GM19395 (cell line): Measurements from ENCODE around the gene CIROP.
A peak's percentile ranks its signal among the peaks of the same experiment; 100 is the strongest.

Experiments used
- ATAC-seq: cut with Tn5 transposase; IDR thresholded peaks from one replicate; pipeline ENCODE4 v1.9.1; 2021; ENCODE audit warnings: mild to moderate bottlenecking, moderate library complexity; ENCODE audit not compliant: unreplicated experiment

Gene CIROP

GRCh38 chr14:23094666-23095195 lies 10.1 kb downstream of the CIROP start, which contains the start of gene ACIN1:
Gene ACIN1, minus strand, starts transcription at chr14:23095136. Its CDS starts 24 bp downstream, at chr14:23095112.
- ATAC-seq = peak; percentile 37

DNA sequence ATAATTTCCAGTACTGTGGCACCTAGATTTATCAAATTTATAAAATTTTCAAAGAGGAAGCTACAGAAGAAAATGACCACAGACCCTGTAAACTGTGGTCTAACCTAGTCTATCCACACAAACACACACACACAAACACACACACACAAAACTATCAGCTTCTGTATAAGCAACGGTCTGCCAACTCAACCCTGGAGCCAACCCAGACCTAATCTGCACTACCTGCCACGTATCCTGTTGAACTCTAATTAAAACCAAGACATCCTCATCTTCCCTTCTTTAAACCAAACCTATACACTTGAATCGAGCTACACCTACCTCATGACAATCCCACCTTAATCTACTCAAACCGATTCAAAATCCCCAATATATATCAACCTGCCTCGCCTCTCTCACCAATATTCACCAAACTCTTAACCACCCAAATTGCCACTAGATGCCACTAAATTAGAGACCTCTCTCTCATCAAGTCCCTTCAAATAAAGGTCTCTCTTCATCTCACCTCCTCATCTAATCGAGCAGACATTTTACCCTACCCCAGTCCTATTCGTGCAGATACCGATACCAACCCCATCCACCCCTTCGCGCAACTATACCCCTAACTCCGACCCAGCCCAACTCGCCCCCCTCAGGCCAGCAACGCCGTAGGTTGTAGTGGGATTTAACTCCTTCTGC lies 10.7 kb downstream of the CIROP start:
- ATAC-seq = no peak

- no peak for ATAC-seq
Measured at GRCh38 chr14:23093526-23093925, 11.3 kb downstream of the CIROP start.

DNA sequence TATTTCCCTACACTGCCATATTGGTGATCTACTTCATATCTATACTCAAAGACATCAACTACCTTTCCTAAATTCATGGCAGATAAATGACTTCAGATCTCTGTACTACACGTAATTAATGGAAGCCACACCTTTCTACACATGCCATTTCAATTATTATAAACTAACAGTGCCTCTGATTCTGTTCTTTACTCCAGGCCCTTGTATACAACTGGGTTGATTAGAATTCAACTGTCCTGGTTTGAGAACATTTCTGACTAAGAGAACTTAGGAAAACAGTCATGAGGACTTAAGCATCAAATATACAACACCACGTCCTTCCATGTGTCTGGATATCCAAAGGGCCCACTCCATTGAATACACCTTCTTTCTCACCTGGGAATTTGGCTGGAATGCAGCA lies 11.7 kb downstream of the CIROP start:
- no peak for ATAC-seq

GRCh38 chr14:23091294-23092225 lies 13.2 kb downstream of the CIROP start:
- ATAC-seq = no peak

DNA sequence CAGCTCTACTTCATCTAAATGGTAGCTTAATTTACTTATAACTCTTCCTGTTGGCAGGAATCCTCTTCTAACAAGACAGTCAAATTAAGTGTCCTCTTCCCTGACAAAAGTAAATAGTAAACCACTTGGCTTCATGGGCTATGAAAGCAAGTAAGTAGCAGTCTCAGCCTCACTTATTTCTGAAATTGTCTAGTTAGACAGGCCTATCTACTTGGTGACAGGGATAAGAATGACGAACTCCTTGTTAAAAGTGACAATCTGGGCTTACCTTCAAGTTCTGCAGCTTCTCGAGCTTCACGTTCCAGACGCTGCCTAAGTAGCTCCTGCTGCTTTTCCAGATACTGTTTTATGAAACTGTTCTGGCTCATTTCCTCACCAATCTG lies 14.5 kb downstream of the CIROP start:
- no peak for ATAC-seq

DNA sequence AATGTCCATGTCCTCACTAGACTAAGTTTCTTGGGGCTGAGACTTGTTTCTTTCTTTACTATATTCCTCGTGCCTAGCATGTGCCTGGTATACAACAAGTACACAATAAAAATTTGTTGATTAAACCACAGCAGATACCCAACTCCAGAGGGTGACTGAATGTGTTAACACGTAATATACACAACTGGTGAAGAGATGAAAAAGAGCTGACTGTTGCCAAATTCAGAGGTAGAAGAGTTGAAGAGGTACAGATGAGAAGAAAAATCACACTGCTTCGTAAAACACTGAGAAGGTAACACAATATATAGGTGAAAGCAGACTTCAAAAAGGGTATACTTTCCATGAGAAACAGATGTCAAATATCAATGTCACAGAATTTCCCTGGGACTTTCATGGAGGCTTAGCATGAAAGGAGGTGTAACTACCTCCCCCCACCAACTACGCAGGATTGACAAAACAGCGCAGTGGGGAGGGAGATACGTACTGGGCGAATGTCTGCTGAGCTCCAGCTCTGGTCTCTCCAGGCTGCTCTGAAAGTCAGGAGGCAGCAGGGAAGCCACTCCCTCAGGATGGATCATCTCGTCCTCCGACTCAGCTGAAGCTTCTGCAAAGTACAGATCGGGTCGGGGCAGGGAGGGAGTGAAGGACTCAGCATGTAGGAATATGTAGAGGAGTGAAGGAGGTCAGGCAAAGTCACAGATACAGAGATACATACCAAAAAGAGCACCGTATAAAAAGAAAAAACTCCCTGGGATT lies 15.1 kb downstream of the CIROP start:
- ATAC-seq = no peak

- no peak for ATAC-seq
Measured at GRCh38 chr14:23086565-23086964, 18.2 kb downstream of the CIROP start.

DNA sequence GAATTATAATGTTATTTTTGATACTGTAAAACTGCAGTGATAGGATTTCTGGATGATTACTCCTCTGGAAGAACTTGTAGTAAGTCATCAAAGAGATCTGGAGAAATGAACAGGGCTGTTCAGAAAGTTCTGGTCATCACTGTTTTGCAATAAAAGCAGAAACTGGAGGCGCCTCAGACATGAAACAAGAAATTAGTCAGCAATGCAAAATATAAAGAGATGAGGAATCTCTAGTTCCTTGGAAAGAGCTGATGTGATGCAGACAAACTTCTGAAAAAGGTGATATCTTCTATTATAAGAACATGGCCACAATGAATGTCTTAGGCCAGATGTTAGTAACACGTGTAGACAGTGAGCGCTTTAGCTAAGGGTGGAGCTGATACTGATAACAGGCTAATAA lies 19.3 kb downstream of the CIROP start:
- ATAC-seq = no peak

DNA sequence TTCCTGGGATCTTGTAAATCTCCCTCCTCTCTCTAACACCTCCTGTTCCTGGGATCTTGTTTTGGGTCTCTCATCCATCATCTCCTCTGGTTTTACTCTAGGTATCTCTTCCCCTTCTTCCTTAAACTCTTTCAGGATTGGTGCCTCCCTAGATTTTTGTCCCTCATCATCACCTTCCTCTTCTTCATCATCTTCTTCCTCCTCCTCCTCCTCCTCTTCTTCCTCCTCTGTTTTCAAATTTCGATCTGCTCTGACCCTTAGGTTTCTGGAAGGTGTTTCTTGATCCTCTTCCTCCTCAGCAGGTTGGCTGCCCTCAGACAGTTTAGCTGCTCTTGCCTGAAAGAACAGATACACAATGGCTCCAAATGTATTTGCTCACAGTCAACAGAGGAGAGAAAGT lies 24.3 kb downstream of the CIROP start:
- ATAC-seq = no peak

DNA sequence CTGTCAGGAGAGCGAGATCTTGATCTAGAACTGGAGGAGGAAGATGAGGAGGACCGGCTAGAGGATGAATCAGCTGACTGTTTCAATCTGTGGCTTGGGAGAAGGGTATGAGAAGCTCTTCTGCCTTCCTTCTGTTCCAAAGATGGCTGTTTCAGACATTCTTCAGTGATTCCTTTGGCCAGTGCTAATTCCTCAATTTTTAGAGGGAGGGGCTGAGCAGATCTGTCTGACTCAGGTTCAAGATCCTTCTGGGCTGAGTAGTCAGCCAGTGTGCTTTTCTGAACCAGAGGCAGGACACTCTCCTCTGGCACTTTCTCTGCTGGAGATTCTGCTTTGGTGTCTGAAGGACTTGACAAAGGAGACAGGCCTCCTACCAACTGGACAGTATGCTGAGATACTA lies 25.1 kb downstream of the CIROP start:
- no peak for ATAC-seq

- ATAC-seq = no peak
Measured at GRCh38 chr14:23078692-23079116, 26.1 kb downstream of the CIROP start.

- ATAC-seq = no peak
Measured at GRCh38 chr14:23077962-23078361, 26.8 kb downstream of the CIROP start.

GRCh38 chr14:23076785-23077408 lies 27.9 kb downstream of the CIROP start:
- no peak for ATAC-seq

- ATAC-seq = no peak
Measured at GRCh38 chr14:23074906-23075305, 29.9 kb downstream of the CIROP start.

GRCh38 chr14:23071921-23072539 lies 32.8 kb downstream of the CIROP start:
- no peak for ATAC-seq

DNA sequence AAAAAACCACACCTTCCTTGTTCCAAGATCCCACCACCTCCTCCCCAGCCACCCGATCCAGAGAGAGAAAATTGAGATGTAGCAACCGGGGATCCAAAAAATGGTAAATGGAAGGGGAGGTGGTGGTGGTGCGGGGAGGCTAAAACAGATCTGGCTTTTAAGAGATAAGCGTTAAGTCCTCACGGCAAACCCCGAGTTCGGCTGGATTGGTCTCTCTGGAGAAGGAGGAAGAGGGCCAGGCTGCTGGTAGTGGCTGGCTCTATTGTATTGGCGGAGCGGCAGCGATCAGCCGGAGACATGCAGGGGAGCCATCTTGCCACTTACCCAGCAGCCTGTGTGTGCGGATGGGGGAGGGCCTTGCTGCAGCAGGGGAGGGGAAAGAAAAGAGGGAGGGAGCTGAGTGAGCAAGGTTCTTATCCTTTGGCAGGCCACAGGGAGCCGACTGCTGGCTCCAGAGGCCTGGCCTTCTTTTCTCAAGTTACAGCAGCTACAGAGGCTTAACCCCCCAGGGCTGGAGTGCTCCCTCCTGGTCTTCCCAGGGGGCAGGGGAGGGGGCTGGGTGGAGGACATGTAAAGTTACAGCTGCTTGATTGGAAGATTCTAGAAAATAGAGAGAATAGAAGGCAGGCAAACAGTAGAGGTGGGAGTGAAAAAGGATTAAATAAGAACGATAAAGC lies 33.4 kb downstream of the CIROP start:
- ATAC-seq = peak; percentile 86

GRCh38 chr14:23070262-23071129 lies 34.3 kb downstream of the CIROP start:
- ATAC-seq = no peak

GRCh38 chr14:23069413-23069806 lies 35.4 kb downstream of the CIROP start:
- no peak for ATAC-seq
